HG03103 (cell line): Measurements from ENCODE around the gene DOK1.

Experiments used
- ATAC-seq: cut with Tn5 transposase; IDR thresholded peaks from one replicate; pipeline ENCODE4 v1.9.1; 2021; ENCODE audit warnings: low read depth; ENCODE audit not compliant: unreplicated experiment

The DOK1 gene

GRCh38 chr2:74593826-74594772, 39.6 kb downstream of the DOK1 start:
- no peak for ATAC-seq

- ATAC-seq: no peak
Observed at GRCh38 chr2:74596584-74596983, 42.1 kb downstream of the DOK1 start.

DNA sequence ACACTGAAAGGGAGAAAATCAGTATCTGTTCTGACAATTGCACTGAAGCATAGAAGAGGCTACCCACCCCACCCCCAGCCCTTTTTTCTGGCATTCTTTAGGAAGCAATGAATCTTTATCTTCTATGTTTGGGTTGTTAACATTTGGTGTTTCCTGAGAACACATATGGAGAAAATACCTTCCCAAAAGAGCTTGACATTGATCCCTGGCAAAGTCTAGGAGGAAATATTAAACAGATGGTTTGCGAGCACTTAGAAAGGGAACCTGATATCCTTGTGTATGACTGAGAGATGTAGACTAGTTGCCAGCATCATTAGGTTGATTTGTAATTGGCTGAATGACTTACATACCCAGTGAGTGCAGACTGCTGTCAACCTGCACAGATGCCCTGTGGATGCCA, 42.9 kb downstream of the DOK1 start:
- ATAC-seq: no peak

DNA sequence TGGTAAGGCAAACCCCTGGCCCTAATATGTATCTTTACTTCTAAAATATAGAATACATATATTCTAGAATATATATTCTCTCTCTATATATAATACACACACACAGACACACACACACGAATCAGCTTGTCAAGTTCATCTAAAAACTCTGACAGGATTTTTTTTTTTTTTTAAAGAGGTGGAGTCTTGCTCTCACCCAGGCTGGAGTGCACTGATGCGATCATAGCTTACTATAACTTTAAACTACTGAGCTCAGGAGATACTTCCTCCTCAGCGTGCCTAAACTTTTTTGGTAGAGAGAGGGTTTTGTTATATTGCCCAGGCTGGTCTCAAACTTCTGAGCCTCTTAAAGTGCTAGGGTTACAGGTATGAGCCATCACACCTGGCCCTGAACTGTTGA, 45.2 kb downstream of the DOK1 start:
- no peak for ATAC-seq

DNA sequence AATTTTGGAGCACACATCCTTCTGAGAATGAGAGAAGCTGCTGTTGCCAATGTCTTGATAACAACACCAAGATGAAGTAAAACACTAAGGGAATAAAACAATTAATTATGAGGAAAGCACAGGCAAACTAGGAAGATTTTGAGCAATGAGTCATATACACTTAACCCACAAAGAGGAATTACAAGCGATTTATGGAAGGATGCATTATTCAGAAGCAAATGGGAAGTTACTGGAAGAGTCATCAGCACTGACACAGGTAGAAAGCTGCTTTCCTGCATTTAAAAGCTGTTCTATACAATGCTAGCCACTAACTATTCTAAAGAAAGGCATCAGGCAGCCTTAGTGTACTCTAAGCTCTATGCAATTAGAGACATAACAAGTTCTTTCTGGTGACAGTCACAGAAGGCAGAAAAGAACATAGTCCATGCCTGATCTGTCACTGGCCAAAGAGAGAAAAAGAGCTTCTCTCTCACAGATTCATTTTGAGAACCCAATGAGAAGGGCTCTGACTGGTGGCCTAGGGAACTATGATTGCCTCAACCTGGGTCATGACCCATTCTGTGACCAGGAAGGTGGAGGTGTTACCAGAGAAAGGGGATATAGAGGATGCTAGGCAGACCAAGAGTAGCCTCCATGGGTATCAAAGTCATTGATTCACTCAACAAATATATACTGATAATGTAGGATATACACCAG, 48.2 kb downstream of the DOK1 start:
- no peak for ATAC-seq

DNA sequence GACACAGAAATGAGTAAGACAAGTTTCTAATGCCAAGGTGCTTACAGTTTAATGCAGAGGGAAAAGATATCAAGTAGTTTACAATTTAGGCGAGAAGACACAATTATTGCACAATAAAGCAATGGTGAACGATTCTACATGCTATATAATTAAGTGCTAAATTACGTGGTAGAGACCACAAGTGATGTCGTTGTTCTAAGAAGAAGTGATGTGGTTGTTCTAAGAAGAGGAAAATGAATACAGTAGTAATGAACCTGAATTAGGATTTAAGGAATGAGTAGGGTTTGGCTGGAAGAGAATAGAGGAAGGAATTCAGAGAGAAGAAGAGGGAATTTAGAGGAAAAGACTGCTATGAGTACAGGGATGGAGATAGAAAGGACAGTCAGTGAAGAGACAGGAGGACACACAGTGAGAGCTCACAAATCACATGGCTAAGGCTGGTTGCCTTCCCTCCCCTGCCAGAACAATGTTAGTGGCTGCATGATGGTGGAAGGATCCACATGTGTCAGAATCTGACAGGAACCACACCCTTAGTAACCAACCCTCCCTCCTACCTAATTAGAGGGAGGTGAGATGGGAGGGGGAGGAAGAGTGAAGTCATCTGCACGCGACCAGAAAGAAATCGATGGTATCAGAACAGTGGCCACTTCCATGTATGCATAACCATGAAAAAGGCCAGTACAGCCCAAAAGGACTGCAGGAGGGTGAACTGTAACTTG, 48.9 kb downstream of the DOK1 start:
- ATAC-seq: no peak

GRCh38 chr2:74606927-74607326, 52.4 kb downstream of the DOK1 start:
- no peak for ATAC-seq
